HL-60 (cell line): ENCODE data around the gene ZNF827.

Experiments
- POLR2AphosphoS5 ChIP-seq: IDR thresholded peaks from 2 replicates; pipeline ENCODE4 v1.6.1; 2012; ENCODE audit warnings: low read depth
- TF ChIP-seq, protein P1 (sequence below): IDR thresholded peaks from one replicate; pipeline ENCODE4 v1.5.1; 2011; ENCODE audit warnings: low read length, control low read depth, inconsistent platforms; ENCODE audit not compliant: insufficient read depth

- TF ChIP-seq, protein P1, sequence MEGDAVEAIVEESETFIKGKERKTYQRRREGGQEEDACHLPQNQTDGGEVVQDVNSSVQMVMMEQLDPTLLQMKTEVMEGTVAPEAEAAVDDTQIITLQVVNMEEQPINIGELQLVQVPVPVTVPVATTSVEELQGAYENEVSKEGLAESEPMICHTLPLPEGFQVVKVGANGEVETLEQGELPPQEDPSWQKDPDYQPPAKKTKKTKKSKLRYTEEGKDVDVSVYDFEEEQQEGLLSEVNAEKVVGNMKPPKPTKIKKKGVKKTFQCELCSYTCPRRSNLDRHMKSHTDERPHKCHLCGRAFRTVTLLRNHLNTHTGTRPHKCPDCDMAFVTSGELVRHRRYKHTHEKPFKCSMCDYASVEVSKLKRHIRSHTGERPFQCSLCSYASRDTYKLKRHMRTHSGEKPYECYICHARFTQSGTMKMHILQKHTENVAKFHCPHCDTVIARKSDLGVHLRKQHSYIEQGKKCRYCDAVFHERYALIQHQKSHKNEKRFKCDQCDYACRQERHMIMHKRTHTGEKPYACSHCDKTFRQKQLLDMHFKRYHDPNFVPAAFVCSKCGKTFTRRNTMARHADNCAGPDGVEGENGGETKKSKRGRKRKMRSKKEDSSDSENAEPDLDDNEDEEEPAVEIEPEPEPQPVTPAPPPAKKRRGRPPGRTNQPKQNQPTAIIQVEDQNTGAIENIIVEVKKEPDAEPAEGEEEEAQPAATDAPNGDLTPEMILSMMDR, result no peak
- no peak for TF ChIP-seq POLR2AphosphoS5
These were observed 109.7 kb downstream of the ZNF827 start for GRCh38 chr4:145828802-145829485.
